Measurements from ENCODE around the gene SRD5A3. TPM values are rescaled to one million over a fixed set of nuclear protein-coding genes. Genes with fewer than 3 reads are reported as not detected.

Gene SRD5A3
- total and polyA plus RNA-seq, 4 donors = 5.2 to 18.2 (median 9.5) TPM

DNA sequence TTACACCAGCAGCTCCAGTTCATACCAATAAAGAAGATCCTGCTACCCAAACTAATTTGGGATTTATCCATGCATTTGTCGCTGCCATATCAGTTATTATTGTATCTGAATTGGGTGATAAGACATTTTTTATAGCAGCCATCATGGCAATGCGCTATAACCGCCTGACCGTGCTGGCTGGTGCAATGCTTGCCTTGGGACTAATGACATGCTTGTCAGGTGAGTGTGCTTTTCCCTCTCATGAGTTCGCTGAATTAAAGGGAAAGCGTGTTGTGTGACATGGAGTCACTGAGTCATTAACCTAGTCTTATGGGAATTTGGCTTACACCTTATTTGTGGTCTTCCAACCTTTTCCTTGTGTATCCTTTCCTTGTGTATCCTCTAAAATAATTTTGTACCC lies 65.6 kb downstream of the SRD5A3 start:
- Histone ChIP-seq H3K36me3 (ENCODE audit: control insufficient read depth in 4 of 4, insufficient read depth in 3 of 4, low read depth in 1 of 4, low read length in 3 of 4) (peaks cover 2 to 5% (median 3%) of the 10 kb centered on the region in 4 donors), H3K4me3 (ENCODE audit: low read depth in 1 of 3, low read length in 3 of 3) (no peak overlapping the region), H3K9me3 (ENCODE audit: control insufficient read depth in 4 of 4, low read length in 3 of 4) (no peaks in the 10 kb centered on the region), H3K27me3 (ENCODE audit: control insufficient read depth in 4 of 4, insufficient read depth in 4 of 4, low read length in 3 of 4) (no peaks in the 10 kb centered on the region), H3K4me1 (ENCODE audit: control insufficient read depth in 4 of 4, insufficient read depth in 4 of 4, low read length in 3 of 4) (no peaks in the 10 kb centered on the region), H3K9ac (ENCODE audit: low read depth in 1 of 2, low read length in 2 of 2) (no peak overlapping the region), H3K27ac (ENCODE audit: low read depth in 1 of 2, low read length in 2 of 2) (no peak overlapping the region)
- no peak for TF ChIP-seq ATF3 (IDR thresholded peaks at IDR 0.05)
- WGBS = 95% methylated on average over 6 of the region's 6 CpGs
- DNase-seq (ENCODE audit: low spot score) = no peak

DNA sequence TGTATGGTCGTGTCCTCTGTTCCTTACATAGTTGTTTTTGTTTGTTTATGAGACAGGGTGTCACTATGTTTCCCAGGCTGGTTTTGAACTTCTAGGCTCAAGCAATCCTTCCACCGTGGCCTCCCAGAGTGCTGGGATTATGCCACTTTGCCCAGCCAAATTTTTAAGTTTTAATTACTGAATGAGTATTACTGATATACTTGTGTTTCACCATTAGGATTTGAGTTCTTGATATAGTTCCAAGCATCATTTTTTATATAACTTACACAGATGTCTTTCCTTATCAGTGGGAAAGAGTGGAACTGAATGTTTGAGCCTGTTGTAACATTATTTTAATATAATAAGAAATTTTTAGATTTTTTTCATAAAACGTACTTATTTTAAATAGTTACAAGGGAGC lies 70.1 kb downstream of the SRD5A3 start:
- TF ChIP-seq RAD21 (IDR thresholded peaks at IDR 0.05) (no peak), YY1 (IDR thresholded peaks at IDR 0.05) (no peak), SP1 (IDR thresholded peaks at IDR 0.05) (no peak), EGR1 (IDR thresholded peaks at IDR 0.05; ENCODE audit: low read depth in 2 of 2) (no peak), GABPA (IDR thresholded peaks at IDR 0.05 in 1 of 2, conservative IDR thresholded peaks at IDR 0.05 in 1 of 2) (no peak), JUND (IDR thresholded peaks at IDR 0.05) (no peak), ATF3 (IDR thresholded peaks at IDR 0.05) (no peak), RXRA (IDR thresholded peaks at IDR 0.05) (no peak), ZBTB33 (IDR thresholded peaks at IDR 0.05) (no peak)
- TF ChIP-seq, protein P1, sequence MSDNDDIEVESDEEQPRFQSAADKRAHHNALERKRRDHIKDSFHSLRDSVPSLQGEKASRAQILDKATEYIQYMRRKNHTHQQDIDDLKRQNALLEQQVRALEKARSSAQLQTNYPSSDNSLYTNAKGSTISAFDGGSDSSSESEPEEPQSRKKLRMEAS (IDR thresholded peaks at IDR 0.05) = no peak
- no peak for DNase-seq (ENCODE audit: low spot score)
- H3K27me3 ChIP-seq (ENCODE audit: control insufficient read depth in 4 of 4, insufficient read depth in 4 of 4, low read length in 3 of 4) = no peaks in the 10 kb centered on the region
- no peak overlapping the region for H3K27ac ChIP-seq (ENCODE audit: low read depth in 1 of 2, low read length in 2 of 2)
- H3K4me3 ChIP-seq (ENCODE audit: low read depth in 1 of 3, low read length in 3 of 3) = no peak overlapping the region
- no peaks in the 10 kb centered on the region for H3K4me1 ChIP-seq (ENCODE audit: control insufficient read depth in 4 of 4, insufficient read depth in 4 of 4, low read length in 3 of 4)
- H3K36me3 ChIP-seq (ENCODE audit: control insufficient read depth in 4 of 4, insufficient read depth in 3 of 4, low read depth in 1 of 4, low read length in 3 of 4) = peaks cover 2 to 16% (median 9%) of the 10 kb centered on the region in 4 donors
- no peak overlapping the region for H3K9ac ChIP-seq (ENCODE audit: low read depth in 1 of 2, low read length in 2 of 2)
- 86% methylated on average over 3 of the region's 3 CpGs for WGBS
- H3K9me3 ChIP-seq (ENCODE audit: control insufficient read depth in 4 of 4, low read length in 3 of 4) = no peaks in the 10 kb centered on the region

Small RNA genes within 50 kb of the gene (small RNA-seq; reads per million reads assigned to genes)
- gene RF00019 = not detected

Other genes with a start within 250 kb of the SRD5A3 start
- 10 to 100 TPM; 29.5 to 39.1 TPM for gene KDR, start 220.6 kb upstream of the SRD5A3 start, total RNA-seq
- 10 to 100 TPM in 1 of 2 donors, 1 to 10 TPM in 1; 6.1 to 19.8 TPM for gene KDR, start 220.6 kb upstream of the SRD5A3 start, polyA plus RNA-seq
- gene TMEM165, start 49.7 kb downstream of the SRD5A3 start, total RNA-seq = 10 to 100 TPM; 41.4 to 42.1 TPM
- gene TMEM165, start 49.7 kb downstream of the SRD5A3 start, polyA plus RNA-seq = 10 to 100 TPM; 16.4 to 16.7 TPM
- gene CLOCK, start 200.7 kb downstream of the SRD5A3 start, total RNA-seq = 10 to 100 TPM in 1 of 2 donors, 1 to 10 TPM in 1; 7.0 to 19.4 TPM
- gene CLOCK, start 200.7 kb downstream of the SRD5A3 start, polyA plus RNA-seq = 1 to 10 TPM; 5.1 to 5.3 TPM
- not detected for gene PDCL2, start 246.0 kb downstream of the SRD5A3 start, total RNA-seq
- gene PDCL2, start 246.0 kb downstream of the SRD5A3 start, polyA plus RNA-seq = not detected

Data from liver (tissue), 10 donors.